Liver (tissue), 6 donors: ENCODE data around the gene GTF2H2C_2.
"Not testable (repeated sequence)": the region's sequence is repeated elsewhere in the genome, so short reads cannot be mapped to it uniquely, and the experiment has no call there.

Source experiments
- DNase-seq: peaks from one replicate; pipeline ENCODE4 v3.0.0-alpha.2; 2017; ENCODE audit warnings: low spot score
- H3K27ac ChIP-seq, 2 donors: one replicate each; pipeline ENCODE4 v1.7.0; 2013; ENCODE audit warnings: inconsistent platforms in 2 of 2, low read length in 2 of 2, control low read depth in 1 of 2, low read depth in 1 of 2, mild to moderate bottlenecking in 1 of 2
- H3K27me3 ChIP-seq, 4 donors: one replicate each; pipeline versions ENCODE4 v1.6.1 to v1.7.0; 2013; ENCODE audit warnings: low read length in 3 of 4, inconsistent platforms in 1 of 4, mild to moderate bottlenecking in 1 of 4, moderate library complexity in 1 of 4; ENCODE audit not compliant: control insufficient read depth in 4 of 4, insufficient read depth in 4 of 4
- H3K36me3 ChIP-seq, 4 donors: one replicate each; pipeline versions ENCODE4 v1.6.1 to v1.7.0; 2013; ENCODE audit warnings: low read length in 3 of 4, mild to moderate bottlenecking in 3 of 4, low read depth in 1 of 4, moderate library complexity in 1 of 4; ENCODE audit not compliant: control insufficient read depth in 4 of 4, insufficient read depth in 3 of 4
- H3K4me1 ChIP-seq, 4 donors: one replicate each; pipeline versions ENCODE4 v1.6.1 to v1.7.0; 2013; ENCODE audit warnings: low read length in 3 of 4, mild to moderate bottlenecking in 3 of 4, moderate library complexity in 1 of 4; ENCODE audit not compliant: control insufficient read depth in 4 of 4, insufficient read depth in 4 of 4
- H3K4me3 ChIP-seq, 3 donors: one replicate each; pipeline versions ENCODE4 v1.6.1 to v1.7.0; 2013; ENCODE audit warnings: low read length in 3 of 3, control low read depth in 1 of 3, low read depth in 1 of 3, mild to moderate bottlenecking in 1 of 3
- H3K9ac ChIP-seq, 2 donors: one replicate each; pipeline ENCODE4 v1.7.0; 2013; ENCODE audit warnings: low read length in 2 of 2, mild to moderate bottlenecking in 2 of 2, moderate library complexity in 2 of 2, control low read depth in 1 of 2, low read depth in 1 of 2
- H3K9me3 ChIP-seq, 4 donors: one replicate each; pipeline versions ENCODE4 v1.6.1 to v1.7.0; 2013; ENCODE audit warnings: low read length in 3 of 4; ENCODE audit not compliant: control insufficient read depth in 4 of 4
- WGBS: extraction: QIAGEN DNeasy Blood & Tissue Kit; methylation state at CpG from one replicate; pipeline ENCODE4 v1.1.7; 2013; 5-methylcytosine and 5-hydroxymethylcytosine counted together
- donor health status: healthy.
- donor health status: healthy.
- donor health status: healthy.

GTF2H2C_2 gene

GRCh38 chr5:70415117-70415516 is at the start of gene GTF2H2C_2:
TSS of gene GTF2H2C_2 (plus strand) at chr5:70415368.
- WGBS = no CpG with 5 or more reads among the region's 39 CpGs
- DNase-seq, H3K9me3 ChIP-seq: not testable (repeated sequence)

GRCh38 chr5:70400984-70401686 is 14.0 kb upstream of the GTF2H2C_2 start:
- not testable (repeated sequence) for H3K9ac ChIP-seq, H3K4me1 ChIP-seq, H3K9me3 ChIP-seq, H3K36me3 ChIP-seq, H3K27me3 ChIP-seq
- under 1% methylated on average over 46 of the region's 71 CpGs for WGBS
- Histone ChIP-seq H3K4me3 (peak overlapping the region in 2 of 3 donors; percentile 52 to 62), H3K27ac (peak overlapping the region in 1 of 2 donors; percentile 41)
- DNase-seq = peak; percentile 5

More at GRCh38 chr5:70415117-70415516, at the start of gene GTF2H2C_2:
- H3K4me1 ChIP-seq, H3K4me3 ChIP-seq, H3K36me3 ChIP-seq, H3K9ac ChIP-seq, H3K27ac ChIP-seq, H3K27me3 ChIP-seq: not testable (repeated sequence)

GRCh38 chr5:70421322-70421721 is 6.2 kb downstream of the GTF2H2C_2 start:
- DNase-seq, H3K4me1 ChIP-seq, H3K4me3 ChIP-seq, H3K36me3 ChIP-seq, H3K9ac ChIP-seq, H3K27me3 ChIP-seq, H3K27ac ChIP-seq, H3K9me3 ChIP-seq: not testable (repeated sequence)
- no CpG with 5 or more reads among the region's 1 CpG for WGBS

DNA sequence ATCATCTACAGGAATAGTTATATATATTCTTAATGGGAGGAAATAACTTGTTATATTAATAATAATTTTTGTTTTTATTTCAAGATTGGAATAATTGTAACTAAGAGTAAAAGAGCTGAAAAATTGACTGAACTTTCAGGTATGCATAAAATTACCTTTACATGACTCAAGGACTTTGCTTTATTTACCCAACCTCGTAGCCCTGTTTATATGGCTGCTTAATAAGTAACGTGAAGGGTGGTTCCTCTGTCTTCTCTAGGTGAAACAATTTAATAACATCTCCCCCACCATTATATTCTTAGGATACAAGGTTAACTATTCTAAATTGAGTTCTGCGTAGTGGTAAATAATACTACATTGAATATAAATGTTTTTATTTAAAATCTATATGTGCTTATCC is 8.0 kb downstream of the GTF2H2C_2 start:
- not testable (repeated sequence) for H3K27me3 ChIP-seq, H3K9ac ChIP-seq, H3K4me1 ChIP-seq, H3K27ac ChIP-seq, H3K36me3 ChIP-seq, DNase-seq, H3K9me3 ChIP-seq, H3K4me3 ChIP-seq
- no CpG with 5 or more reads among the region's 3 CpGs for WGBS

DNA sequence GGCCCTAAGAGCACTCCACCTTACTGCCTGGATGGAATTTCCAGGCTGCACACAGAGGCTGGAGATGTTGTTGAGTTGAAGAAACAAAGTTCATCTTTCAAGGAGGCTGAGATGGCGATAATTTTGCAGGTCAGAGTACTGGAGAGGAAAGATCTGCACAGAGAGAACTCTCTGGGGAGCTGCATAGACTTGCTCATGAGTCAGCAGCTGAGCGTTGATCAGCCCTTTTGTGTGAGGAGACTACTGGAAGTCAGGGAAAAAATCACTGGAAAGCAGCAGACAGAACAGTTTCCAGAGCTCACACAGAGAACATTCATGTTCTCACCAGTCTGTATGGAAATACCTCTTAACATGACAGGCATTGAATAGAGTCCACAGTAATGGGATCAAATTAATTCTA is 23.4 kb downstream of the GTF2H2C_2 start:
- no CpG with 5 or more reads among the region's 2 CpGs for WGBS
- H3K27ac ChIP-seq, H3K36me3 ChIP-seq, H3K9ac ChIP-seq, H3K4me1 ChIP-seq, H3K4me3 ChIP-seq, H3K27me3 ChIP-seq, DNase-seq, H3K9me3 ChIP-seq: not testable (repeated sequence)

DNA sequence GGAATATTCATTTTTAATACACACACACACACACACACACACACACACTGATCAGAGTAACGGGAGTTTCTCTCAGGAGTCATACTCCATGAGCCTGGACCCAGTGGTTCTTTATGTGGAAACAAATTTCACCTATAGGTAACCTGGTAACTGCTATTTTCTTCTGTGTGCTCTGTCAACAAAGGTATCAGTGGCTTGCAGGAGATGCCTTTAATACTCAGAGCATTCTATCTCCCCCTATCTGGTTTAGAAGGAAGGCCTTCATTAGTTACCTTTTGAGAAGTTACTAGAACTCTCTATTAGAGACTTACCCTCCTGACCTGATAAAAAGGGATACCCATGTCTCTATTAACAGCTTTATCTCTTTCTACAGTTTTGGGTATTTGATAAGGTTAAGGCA is 34.4 kb downstream of the GTF2H2C_2 start:
- not testable (repeated sequence) for H3K36me3 ChIP-seq, DNase-seq, H3K9ac ChIP-seq, H3K27ac ChIP-seq, H3K4me1 ChIP-seq, H3K4me3 ChIP-seq, H3K9me3 ChIP-seq, H3K27me3 ChIP-seq
- WGBS = no CpG with 5 or more reads among the region's 1 CpG

- not testable (repeated sequence) for H3K9ac ChIP-seq
Measured at GRCh38 chr5:70451249-70451984, 36.2 kb downstream of the GTF2H2C_2 start.

GRCh38 chr5:70457093-70457492 is 41.9 kb downstream of the GTF2H2C_2 start:
- H3K4me1 ChIP-seq, H3K36me3 ChIP-seq: not testable (repeated sequence)
- WGBS = no CpG with 5 or more reads among the region's 6 CpGs

More at GRCh38 chr5:70451249-70451984, 36.2 kb downstream of the GTF2H2C_2 start:
- DNase-seq, H3K4me3 ChIP-seq, H3K27me3 ChIP-seq, H3K27ac ChIP-seq, H3K4me1 ChIP-seq, H3K9me3 ChIP-seq, H3K36me3 ChIP-seq: not testable (repeated sequence)
- WGBS = no CpG with 5 or more reads among the region's 7 CpGs

More at GRCh38 chr5:70457093-70457492, 41.9 kb downstream of the GTF2H2C_2 start:
- not testable (repeated sequence) for H3K9me3 ChIP-seq, H3K27me3 ChIP-seq, DNase-seq, H3K4me3 ChIP-seq, H3K9ac ChIP-seq, H3K27ac ChIP-seq
